Left ventricle myocardium superior (tissue), 1 donor: Measurements from ENCODE around the gene TDRD12. TPM values are rescaled to one million over a fixed set of nuclear protein-coding genes. Genes with fewer than 3 reads are reported as not detected.
"Not testable (repeated sequence)": the region's sequence is repeated elsewhere in the genome, so short reads cannot be mapped to it uniquely, and the experiment has no call there.

Source experiments
- ATAC-seq: fragments of 200-7000 bp; cut with Tn5 transposase; one replicate; pipeline ENCODE4 v1.9.1; 2020; ENCODE audit warnings: mild to moderate bottlenecking, moderate library complexity
- DNase-seq: peaks from one replicate; pipeline ENCODE4 v3.0.0-alpha.2; 2020
- intact Hi-C: fragments of 100-400 bp; cut with micrococcal nuclease; formaldehyde crosslinking; loops from one replicate; pipeline ENCODE4 v1.11.0; 2022
- total RNA-seq: library from RNA; stranded (reverse); fragmentation: NEBNext Ultra II Directional; extraction: Animal tissue kit (Norgen Biotek cat#: 25700); gene quantifications from one replicate; pipeline ENCODE4 v1.2.1, GENCODE V29; 2021
- donor health status: DM: no; HTN: yes; CAD: no; lungs with severe emphysema.

TDRD12 gene
- total RNA-seq, 1 donor from 2014 or later: not detected

DNA sequence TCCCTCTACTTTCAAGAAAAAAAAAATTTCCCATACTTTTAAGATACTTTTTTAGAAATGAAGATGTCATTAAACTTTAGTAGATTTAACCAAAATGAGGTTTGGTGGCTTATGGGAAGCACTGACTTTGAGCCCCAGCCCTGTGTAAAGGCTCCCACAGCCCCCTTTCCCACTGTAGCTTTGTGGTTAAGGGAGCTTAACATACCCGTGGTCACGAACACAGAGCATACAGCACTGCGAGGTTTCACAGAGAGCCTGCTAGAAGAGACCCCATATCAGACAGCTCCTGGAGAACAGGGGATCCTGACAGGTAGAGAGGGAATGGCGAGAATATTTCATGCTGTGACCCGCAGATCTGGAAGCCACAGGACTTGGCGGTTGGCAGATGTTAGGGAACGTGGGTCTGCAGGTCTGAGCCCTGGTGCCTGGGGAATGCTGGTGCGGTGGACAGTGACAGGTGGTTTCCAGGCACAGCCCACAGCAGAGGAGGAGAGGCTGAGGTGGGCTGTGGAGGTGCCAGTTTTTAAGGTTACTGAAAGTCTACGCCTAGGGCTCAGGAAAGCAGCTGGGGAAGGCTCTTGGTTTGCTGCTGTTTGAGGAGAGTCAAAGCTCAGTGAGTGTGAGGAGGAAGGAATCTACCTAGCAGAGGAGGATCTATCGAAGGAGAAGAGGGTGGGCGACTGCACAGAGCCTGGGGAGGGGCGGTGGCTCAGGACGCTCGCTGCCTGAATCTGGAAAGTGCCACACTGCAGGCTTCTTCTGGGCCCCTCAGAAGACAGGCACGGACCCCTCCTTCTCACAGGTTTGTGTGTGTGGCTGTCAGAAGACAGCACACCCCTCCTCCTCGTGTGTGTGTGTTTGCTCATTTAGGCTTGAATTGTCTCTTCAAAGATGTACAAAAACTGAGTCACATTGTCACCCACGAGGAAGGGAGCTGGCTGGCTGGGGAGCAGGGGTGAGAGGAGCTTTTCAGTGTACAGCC lies 100.1 kb downstream of the TDRD12 start:
- DNase-seq (no peak), ATAC-seq (no peak)
- intact Hi-C loops: no loop called here

DNA sequence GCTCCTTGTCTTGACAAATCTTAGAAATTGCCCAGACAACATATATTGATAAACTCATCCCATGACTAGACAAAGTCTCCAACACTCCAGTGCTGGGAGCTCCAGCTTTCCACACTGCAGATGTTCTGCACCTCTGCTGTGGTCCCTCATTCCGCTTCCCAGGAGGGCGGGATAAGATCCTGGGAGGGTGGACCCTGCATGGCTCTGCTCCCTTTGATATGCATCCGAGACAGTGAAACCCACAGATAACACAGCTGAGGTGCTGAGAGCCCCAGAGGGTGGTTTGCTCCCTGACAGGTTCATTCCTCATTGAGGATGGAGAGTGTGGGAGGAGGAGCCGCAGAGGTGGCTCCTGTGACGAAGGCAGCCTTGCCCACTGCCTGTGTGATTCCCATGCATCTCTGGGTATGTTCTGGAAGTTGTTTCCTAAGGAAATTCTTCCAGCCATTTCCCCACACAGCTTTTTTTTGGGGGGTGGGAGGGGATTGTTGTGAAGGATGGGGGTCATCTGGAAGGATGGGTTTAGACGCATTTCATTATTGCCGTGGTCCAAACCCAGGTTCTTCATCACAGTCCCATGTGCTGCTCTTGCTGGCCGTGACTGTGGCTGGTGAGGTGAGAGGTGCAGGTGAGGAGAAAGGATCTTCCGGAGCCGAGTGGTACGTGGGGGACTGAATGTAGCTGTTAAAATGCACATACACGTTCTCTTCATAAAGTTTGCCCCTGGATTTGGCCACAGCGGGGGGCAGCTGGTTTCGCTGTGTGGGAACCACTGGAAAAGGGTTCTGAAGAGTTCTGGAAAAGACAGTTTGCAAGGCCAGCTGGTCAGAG lies 103.6 kb downstream of the TDRD12 start:
- intact Hi-C loops: no loop called here
- no peak for DNase-seq
- no peak for ATAC-seq

DNA sequence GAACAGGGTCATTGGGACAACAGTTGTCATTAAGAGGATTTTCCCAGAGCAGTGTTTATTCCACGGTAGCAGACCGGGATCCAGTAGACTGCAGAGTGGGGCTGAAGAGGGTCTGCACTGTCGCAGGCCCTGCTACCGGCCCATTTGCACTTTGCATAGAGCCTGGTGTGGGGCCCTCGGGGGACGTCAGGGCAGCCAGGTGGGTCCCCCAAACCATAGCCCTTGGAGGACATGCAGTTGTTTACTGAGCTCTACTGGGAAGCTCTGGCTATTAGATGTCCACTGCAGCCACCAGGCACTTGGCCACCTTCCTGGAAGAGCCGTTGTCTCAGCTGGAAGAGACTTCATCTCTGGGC lies 104.2 kb downstream of the TDRD12 start:
- ATAC-seq (no peak), DNase-seq (no peak)
- intact Hi-C loops: no loop called here

DNA sequence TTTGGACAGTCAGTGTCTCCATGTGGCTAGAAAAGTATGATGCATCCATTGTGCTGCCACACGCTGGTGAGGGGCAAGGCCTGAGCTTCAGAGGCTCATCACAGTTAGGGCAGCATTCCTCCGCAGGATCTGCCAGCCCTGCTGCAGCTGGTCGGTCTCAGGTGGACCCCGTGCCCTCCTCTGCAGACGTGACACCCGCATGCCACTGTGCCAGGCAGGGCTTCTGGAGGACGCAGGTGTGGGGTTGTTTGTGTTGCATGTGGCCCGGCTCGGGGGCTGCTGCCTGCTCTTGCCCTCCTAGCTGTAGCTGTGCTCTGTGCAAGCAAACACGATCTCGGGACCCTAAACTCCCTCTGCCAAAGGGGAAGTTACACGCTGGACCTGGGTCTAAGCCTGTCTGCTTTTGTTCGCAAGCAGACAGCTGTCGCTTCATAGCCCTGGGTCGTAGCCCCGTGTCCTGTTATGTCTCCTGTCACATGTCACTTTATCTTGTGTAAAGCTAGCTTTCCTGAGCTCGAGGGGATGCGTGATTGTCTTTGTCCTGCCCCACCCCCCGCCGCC lies 104.7 kb downstream of the TDRD12 start:
- ATAC-seq: no peak
- intact Hi-C loops: no loop called here
- no peak for DNase-seq

DNA sequence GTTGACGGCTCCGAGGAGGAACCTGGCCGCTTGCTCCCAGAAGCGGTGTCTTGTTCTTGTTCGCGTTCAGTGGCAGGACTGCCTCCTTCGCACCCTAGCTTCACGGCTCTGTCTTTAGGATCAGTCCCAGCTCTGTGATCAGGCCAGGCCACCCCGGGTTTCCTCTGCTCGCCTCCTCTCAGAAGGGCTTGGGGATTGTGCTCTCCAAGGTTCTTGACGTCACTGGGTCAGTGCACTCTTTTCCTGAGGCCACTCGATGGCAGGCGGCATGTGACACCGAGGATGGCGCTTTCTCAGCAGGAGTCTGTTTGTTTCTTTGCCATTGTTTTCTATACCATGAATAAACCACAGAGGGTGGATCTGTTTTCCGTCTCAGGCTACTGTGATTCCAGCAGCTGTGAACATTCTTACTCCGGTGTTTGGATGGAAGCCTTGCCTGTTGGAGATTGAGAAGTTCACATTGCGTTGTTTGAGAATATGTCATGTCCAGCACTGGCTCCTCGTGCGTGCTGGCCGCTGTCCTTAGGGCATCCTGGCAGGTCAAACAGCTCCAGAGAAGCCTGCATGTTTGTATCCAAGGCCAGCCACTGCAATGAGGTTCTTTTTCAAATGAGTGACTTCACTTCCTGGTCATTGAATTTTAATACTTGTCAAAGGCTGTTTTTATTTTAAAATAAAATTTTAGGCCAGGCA lies 105.5 kb downstream of the TDRD12 start:
- DNase-seq (no peak), ATAC-seq (no peak)
- intact Hi-C loops: no loop called here

DNA sequence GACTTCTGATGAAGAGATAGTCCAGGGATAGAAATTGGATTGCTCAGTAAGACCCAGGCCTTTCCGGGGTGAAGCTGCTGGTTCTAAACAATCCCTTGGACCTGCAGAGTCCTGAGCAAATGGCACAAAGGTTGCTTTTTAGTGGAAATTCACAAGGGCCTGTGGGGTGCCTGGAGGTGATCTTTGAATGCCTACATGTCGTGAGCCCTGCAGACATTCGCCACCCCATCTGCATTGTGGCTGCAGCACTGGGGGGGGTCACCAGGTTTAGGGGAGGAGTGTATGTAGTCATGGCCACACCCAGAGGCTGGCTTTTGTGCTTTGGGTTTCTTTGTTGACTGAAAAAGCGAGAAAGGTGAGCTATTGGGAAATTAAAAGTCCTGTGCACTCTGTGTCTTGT lies 108.6 kb downstream of the TDRD12 start:
- intact Hi-C loops: no loop called here
- DNase-seq (no peak), ATAC-seq (no peak)

DNA sequence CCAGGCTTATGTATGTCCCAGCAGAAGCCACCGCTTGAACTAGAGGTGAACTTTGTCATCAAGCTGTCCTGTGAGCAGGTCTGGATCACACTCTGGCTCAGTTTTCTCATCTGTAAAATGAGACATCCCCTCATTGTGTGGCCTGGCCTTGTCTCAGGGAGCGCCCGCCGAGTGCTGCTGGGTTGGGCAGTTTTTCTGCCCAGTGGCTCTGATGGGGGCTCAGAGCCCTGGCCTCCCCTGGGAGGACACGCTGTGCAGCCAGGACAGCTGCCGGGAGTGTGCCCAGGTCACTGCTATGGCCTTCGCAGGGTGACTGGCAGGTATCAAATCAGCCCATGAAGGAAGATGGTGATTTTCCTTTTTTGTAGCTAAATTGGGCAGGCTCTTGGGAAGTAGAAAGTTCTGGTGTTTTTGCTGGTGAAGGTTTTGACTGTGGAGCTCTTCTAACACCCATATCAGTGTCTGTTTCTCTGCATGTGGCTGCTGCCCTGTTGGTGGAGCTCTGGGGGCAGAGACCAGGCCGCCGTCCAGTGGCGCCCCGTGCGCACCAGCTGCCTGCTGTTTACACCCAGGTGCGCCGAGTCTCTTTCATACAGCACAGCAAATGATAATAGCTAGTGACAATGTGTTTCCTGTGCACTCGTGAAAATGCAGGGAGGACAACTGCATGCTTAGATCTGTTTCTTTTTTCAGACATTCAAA lies 109.2 kb downstream of the TDRD12 start:
- no peak for DNase-seq
- intact Hi-C loops: no loop called here
- no peak for ATAC-seq

DNA sequence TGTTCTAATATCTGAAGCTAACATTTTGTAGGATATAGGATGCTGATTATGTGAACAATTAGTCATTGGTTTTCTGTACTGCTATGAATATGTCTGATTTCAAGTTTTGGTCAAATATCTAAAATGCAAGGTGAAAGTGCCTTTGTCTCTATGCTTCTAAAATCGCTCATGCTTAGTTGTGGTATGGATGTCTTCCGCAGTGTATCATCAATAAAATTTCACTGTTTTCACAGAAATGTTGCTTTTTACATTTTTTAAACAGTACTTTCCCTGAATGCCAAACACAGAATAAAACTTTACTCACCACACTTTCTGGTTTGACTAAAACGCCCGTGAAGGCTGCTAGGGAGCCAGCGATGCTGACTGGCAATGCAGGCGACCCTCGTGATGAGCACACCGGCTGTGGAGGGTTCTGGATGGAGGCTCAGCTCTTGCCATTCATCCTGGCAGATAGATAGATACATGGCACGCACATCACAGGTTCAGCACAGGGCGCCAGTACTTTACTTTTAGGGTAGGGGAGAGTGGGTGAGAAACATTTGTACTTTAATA lies 109.9 kb downstream of the TDRD12 start:
- no peak for ATAC-seq
- DNase-seq: no peak
- intact Hi-C loops: no loop called here

DNA sequence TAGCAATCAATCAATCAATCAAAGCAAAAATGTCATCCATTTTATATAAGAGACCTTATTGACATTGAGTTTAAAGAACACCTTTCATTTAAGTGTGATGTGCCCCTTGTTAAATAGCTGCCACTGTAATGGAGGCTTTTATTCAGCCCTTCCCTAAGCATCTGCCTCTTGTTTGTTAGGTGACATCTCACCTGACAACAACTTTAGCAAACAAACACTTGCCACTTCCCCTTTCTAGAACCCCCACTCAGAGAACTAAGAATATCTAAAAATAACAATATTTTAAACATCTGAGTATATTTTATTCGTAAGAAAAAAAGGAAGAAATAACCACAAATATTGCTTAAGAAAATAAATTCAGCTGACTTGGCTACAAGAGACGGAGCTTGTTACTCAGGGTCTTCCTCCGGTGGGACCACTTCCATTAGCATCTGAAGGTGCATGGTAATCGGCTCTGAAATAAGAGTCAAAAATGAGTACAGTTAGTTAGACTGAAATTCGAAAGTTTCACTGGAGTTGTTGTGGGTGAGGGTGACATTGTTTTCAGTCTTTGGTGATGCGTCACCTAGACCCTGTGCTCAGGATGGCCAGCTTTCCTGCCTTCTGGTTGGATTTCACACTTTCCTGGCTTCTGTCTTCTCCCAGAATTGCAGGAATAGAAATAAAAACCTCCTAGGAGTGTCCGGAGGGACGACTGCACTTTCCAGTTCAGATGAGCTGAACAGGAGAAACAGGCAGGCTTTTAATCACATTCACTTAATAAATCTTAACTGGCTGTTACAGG lies 110.9 kb downstream of the TDRD12 start:
- DNase-seq (no peak), ATAC-seq (no peak)
- intact Hi-C loops: no loop called here

DNA sequence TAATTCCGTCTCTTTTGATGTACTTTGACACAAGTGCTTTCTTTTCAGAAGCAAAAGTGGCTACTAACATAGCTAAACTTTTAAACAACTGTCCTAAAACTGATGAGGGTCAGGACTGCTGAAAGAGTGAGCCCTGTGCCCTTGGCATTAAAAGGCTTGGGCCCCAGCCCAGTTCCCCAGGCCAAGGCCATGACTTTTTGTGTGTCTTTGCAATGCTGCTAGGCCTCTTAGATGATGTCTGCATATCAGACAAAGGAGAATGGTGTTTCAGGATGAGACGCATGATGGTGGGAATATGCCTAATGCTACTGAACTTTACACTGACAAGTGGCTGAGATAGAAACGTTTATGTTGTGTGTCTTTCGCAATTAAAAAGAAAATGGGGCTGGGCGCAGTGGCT lies 112.0 kb downstream of the TDRD12 start:
- no peak for DNase-seq
- intact Hi-C loops: no loop called here
- no peak for ATAC-seq

DNA sequence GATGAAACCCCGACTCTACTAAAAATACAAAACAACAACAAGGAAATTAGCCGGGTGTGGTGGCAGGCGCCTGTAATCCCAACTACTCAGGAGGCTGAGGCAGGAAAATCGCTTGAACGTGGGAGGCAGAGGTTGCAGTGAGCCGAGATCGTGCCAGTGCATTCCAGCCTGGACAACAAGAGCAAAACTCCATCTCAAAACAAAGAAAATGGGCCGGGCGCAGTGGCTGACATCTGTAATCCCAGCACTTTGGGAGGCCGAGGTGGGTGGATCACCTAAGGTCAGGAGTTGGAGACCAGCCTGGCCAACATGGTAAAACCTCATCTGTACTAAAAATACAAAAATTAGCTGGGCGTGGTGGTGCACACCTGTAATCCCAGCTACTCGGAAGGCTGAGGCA lies 112.5 kb downstream of the TDRD12 start:
- DNase-seq, ATAC-seq, intact Hi-C loops: not testable (repeated sequence)

DNA sequence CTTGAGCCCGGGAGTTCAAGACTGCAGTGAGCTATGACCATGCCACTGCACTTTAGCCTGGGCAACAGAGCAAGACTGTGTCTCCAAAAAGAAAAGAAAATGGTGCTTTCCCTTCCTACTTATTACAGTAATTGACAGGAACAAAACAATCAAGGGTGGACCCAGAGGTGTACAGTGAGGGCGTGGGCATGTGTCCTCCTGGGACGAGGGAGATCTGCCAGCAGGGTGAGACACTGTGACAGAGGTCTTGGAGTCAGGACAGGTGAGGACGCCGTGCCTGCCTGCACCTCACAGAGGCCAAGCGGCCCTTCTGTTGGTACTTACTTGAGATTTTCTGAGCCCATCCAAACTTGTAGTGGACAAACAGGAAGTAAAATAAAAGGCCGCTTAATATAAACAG lies 113.3 kb downstream of the TDRD12 start:
- DNase-seq, intact Hi-C loops, ATAC-seq: not testable (repeated sequence)

DNA sequence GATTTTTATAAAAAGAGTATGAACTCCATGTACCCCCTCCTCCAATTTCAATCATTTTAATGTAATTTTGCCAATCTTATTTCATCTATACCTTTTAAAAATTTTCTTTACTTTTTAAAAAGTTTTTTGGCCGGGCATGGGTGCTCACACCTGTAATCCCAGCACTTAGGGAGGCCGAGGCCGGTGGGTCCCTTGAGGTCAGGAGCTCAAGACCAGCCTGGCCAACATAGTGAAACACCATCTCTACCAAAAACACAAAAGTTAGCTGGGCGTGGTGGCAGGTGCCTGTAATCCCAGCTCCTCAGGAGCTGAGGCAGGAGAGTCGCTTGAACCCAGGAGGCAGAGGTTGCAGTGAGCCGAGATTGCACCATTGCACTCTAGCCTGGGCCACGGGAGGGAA lies 113.8 kb downstream of the TDRD12 start:
- ATAC-seq, DNase-seq, intact Hi-C loops: not testable (repeated sequence)

DNA sequence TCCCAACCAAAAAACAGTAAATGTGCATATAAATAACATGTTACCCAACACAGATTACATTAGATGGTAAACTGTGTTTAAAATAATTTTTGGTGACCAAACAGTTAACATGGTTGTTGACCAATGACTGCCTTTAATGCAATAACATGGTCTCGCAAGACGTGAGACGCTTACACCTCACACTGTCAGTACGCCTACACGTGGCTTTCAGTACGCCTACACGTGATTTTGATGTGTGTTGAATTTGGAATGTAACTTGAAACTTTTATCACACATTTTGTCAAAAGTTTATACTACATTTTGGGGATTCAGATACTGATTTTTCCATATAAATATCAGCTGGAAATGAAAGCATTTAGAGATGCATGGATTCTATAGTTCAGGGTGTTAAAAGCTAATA lies 118.0 kb downstream of the TDRD12 start:
- no peak for ATAC-seq
- no peak for DNase-seq
- intact Hi-C loops: no loop called here

DNA sequence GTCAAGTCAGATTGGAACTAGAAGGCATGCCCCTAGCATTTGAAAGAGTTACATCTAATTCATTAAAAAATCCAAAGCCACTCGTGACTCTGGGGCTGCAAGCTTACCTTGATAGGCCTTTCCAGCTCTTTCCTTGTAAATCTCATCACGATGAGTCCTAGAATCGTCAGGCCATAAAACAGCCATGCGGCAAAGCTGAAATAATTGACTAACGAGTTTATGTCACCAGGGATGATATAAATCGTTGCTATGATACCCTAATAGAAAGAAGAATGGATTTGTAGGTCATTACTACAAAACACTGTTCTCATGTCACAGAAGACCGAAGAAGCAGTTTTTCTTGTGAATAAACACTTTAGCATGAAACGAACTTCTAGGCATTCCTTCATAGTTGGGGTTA lies 122.5 kb downstream of the TDRD12 start:
- DNase-seq (no peak), ATAC-seq (no peak)
- intact Hi-C loops: no loop called here

DNA sequence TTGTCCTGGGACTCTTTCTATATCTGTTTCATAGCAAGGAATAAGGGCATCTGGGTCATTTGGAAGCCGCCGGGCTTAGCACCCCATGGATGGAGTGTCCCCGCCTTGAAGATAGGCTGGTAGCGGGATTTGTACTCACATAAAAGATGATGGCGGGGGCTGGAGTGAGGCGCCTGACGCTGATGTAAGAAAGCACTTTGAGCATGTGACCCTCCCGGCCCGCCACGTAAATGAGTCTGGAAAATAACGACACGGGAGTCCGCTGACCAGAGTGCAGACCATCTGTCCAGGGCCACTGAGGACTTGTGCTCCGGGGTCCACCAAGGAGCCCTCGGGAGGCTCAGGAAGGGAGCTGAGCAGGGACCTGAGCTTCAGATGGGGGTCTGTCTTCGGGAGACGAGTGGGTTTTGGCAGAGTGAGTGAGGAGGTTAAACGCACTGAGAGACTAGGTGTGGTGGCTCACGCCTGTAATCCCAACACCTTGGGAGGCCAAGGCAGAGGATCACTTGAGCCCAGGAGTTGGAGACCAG lies 124.2 kb downstream of the TDRD12 start:
- intact Hi-C loops: no loop called here
- ATAC-seq: no peak
- no peak for DNase-seq

DNA sequence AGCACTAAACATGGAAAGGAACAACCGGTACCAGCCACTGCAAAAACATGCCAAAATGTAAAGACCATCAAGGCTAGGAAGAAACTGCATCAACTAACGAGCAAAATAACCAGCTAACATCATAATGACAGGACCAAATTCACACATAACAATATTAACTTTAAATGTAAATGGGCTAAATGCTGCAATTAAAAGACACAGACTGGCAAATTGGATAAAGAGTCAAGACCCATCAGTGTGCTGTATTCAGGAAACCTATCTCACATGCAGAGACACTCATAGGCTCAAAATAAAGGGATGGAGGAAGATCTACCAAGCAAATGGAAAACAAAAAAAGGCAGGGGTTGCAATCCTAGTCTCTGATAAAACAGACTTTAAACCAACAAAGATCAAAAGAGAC lies 128.5 kb downstream of the TDRD12 start:
- intact Hi-C loops: not testable (repeated sequence)

More for the DNA sequence above, 128.5 kb downstream of the TDRD12 start:
- not testable (repeated sequence) for DNase-seq, ATAC-seq
